Spleen (tissue), 11 donors: ENCODE data around the gene CPSF3. TPM values are rescaled to one million over a fixed set of nuclear protein-coding genes. Genes with fewer than 3 reads are reported as not detected.
A peak's percentile ranks its signal among the peaks of the same experiment; 100 is the strongest.

ENCODE experiments used
- DNase-seq: peaks from one replicate; pipeline ENCODE4 v3.0.0-alpha.2; 2020
- H3K27ac ChIP-seq, 8 donors: fragments of 200-600 bp; sonication (generic) in 7 of 8; 1 replicate in 4 of 8; 2 replicates in 4 of 8; pipeline versions ENCODE4 v1.5.0 to v1.8.0; 2016 to 2021; ENCODE audit warnings: inconsistent platforms in 4 of 8, mild to moderate bottlenecking in 4 of 8, moderate library complexity in 1 of 8
- H3K27me3 ChIP-seq, 7 donors: fragments of 200-600 bp; sonication (generic) in 6 of 7; replicated peaks in 1 of 7; 1 replicate in 4 of 7; 2 replicates in 3 of 7; pipeline versions ENCODE4 v1.5.0 to v1.8.0; 2016 to 2021; ENCODE audit warnings: inconsistent platforms in 3 of 7, mild to moderate bottlenecking in 1 of 7
- H3K36me3 ChIP-seq, 6 donors: fragments of 200-600 bp; sonication (generic) in 5 of 6; 1 replicate in 4 of 6; 2 replicates in 2 of 6; pipeline versions ENCODE4 v1.5.0 to v1.8.0; 2016 to 2021; ENCODE audit warnings: inconsistent platforms in 2 of 6
- H3K4me1 ChIP-seq, 6 donors: fragments of 200-600 bp; sonication (generic) in 5 of 6; 1 replicate in 3 of 6; 2 replicates in 3 of 6; pipeline versions ENCODE4 v1.5.0 to v1.8.0; 2016 to 2021; ENCODE audit warnings: inconsistent platforms in 3 of 6
- H3K4me3 ChIP-seq, 8 donors: fragments of 200-600 bp; sonication (generic) in 7 of 8; 1 replicate in 4 of 8; 2 replicates in 4 of 8; pipeline versions ENCODE4 v1.5.0 to v1.8.0; 2016 to 2021; ENCODE audit warnings: inconsistent platforms in 4 of 8, mild to moderate bottlenecking in 4 of 8, moderate library complexity in 2 of 8
- H3K9me3 ChIP-seq, 8 donors: fragments of 200-600 bp; sonication (generic) in 7 of 8; 1 replicate in 4 of 8; 2 replicates in 4 of 8; pipeline versions ENCODE4 v1.5.0 to v1.8.0; 2016 to 2021; ENCODE audit warnings: inconsistent platforms in 4 of 8
- POLR2A ChIP-seq, 3 donors: fragments of 450-650 bp; IDR thresholded peaks; one replicate each; pipeline ENCODE4 v1.5.1; 2017; ENCODE audit warnings: antibody characterized with exemption in 3 of 3, mild to moderate bottlenecking in 1 of 3
- POLR2AphosphoS5 ChIP-seq, 3 donors: sonication (generic); formaldehyde crosslinking; IDR thresholded peaks; one replicate each; pipeline ENCODE4 v1.5.1; 2017; ENCODE audit warnings: antibody characterized with exemption in 3 of 3
- WGBS, 5 donors: extraction: QIAGEN DNeasy Blood & Tissue Kit in 3 of 5; methylation state at CpG; one replicate each; pipeline versions ENCODE4 v1.1.5 to v1.1.7; 2013 to 2018; 5-methylcytosine and 5-hydroxymethylcytosine counted together
- intact Hi-C: fragments of 100-400 bp; cut with DNase I; formaldehyde crosslinking; loops from one replicate; pipeline ENCODE4 v1.15.0; 2023; ENCODE audit warnings: low total_unique reads
- polyA plus RNA-seq, 3 donors: library from polyadenylated mRNA; stranded (reverse); fragments of 200-250 nt; gene quantifications; one replicate each; pipeline ENCODE4 v1.2.1, GENCODE V29; 2013
- total RNA-seq, 7 donors: library from RNA; depleted of rRNA in 3 of 7; stranded (reverse); fragments of >200 nt in 3 of 7; fragmentation: NEBNext Ultra II Directional in 4 of 7; extraction: Animal tissue kit (Norgen Biotek cat#: 25700) in 4 of 7; gene quantifications; one replicate each; pipeline versions ENCODE4 v1.1.0 to v1.2.1, GENCODE V29; 2016 to 2021
- TF ChIP-seq, protein P1 (sequence below), 11 experiments: fragments of 200-600 bp in 7 of 11; fragments of 450-650 bp in 4 of 11; sonication (generic) in 4 of 11; IDR thresholded peaks in 8 of 11; conservative IDR thresholded peaks in 3 of 11; 1 replicate in 7 of 11; 2 replicates in 4 of 11; pipeline versions ENCODE4 v1.4.0 to v1.8.0; 2016 to 2021; ENCODE audit warnings: antibody characterized with exemption in 11 of 11, inconsistent platforms in 4 of 11, mild to moderate bottlenecking in 1 of 11
- donor health status: healthy with polysubstance abuse.
- donor health status: DM: no; HTN: no; CAD: no; lungs with moderate emphysema.
- donor health status: DM: no; HTN: no; CAD: no.
- donor health status: Bipolar disorder and iron deficiency.
- donor health status: healthy.
- donor health status: DM: no; HTN: no; CAD: no.
- donor health status: DM: yes; HTN: yes; CAD: no.

Gene CPSF3
- total and polyA plus RNA-seq, 10 donors: 18.9 to 35.8 (median 27.5) TPM

DNA sequence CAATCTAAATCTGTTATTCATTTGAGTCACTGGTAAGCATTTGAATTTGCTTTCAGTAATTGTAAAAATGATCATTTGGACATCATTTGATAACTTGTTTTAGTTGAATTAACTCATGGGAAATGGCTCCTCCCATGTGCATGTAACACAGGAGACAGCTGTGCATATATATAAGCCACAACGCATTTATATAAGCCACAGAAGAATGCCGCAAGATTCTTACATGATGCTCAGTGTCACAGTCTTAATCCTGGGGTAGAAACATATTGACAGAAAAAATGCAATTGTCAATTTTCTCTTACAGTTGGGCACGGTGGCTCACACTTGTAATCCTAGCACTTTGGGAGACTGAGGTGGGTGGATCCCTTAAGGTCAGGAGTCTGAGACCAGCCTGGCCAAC is 37.6 kb downstream of the CPSF3 start:
- Histone ChIP-seq H3K4me1 (peaks cover 0 to 9% (median 0%) of the 10 kb centered on the region in 6 donors), H3K9me3 (no peaks in the 10 kb centered on the region), H3K4me3 (no peak overlapping the region), H3K27ac (no peak overlapping the region), H3K36me3 (peaks cover 0 to 98% (median 33%) of the 10 kb centered on the region in 6 donors), H3K27me3 (no peaks in the 10 kb centered on the region)
- 91 to 97% (median 93%) methylated on average over 3 of the region's 3 CpGs for WGBS, 5 donors
- intact Hi-C loops: no loop called here
- TF ChIP-seq, protein P1, sequence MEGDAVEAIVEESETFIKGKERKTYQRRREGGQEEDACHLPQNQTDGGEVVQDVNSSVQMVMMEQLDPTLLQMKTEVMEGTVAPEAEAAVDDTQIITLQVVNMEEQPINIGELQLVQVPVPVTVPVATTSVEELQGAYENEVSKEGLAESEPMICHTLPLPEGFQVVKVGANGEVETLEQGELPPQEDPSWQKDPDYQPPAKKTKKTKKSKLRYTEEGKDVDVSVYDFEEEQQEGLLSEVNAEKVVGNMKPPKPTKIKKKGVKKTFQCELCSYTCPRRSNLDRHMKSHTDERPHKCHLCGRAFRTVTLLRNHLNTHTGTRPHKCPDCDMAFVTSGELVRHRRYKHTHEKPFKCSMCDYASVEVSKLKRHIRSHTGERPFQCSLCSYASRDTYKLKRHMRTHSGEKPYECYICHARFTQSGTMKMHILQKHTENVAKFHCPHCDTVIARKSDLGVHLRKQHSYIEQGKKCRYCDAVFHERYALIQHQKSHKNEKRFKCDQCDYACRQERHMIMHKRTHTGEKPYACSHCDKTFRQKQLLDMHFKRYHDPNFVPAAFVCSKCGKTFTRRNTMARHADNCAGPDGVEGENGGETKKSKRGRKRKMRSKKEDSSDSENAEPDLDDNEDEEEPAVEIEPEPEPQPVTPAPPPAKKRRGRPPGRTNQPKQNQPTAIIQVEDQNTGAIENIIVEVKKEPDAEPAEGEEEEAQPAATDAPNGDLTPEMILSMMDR (IDR thresholded peaks at IDR 0.05 in 8 of 11, conservative IDR thresholded peaks at IDR 0.05 in 3 of 11): no peak
- TF ChIP-seq POLR2A (IDR thresholded peaks at IDR 0.05) (no peak), POLR2AphosphoS5 (IDR thresholded peaks at IDR 0.05) (no peak)
- no peak for DNase-seq

DNA sequence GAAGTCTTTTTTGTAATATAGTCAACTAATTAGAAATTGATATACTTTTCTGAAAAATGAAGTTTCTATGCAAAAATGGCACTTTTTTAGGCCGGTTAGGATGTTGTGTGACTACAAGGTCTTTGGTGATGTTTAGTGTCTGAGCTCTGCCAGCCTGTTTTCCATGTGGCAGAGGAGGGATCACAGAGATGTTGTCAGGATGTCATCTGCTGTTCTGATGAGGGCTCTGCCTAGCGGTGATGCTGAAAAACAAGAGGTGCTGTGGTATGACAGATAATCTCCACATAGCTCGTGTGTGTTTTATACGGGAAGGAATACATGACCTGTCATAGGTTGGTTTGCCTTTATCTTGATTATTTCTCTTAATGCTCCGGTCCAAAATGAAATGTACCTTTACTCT is 38.9 kb downstream of the CPSF3 start:
- H3K27me3 ChIP-seq: no peaks in the 10 kb centered on the region
- peaks cover 0 to 9% (median 0%) of the 10 kb centered on the region in 6 donors for H3K4me1 ChIP-seq
- H3K36me3 ChIP-seq: peaks cover 0 to 91% (median 29%) of the 10 kb centered on the region in 6 donors
- no peak overlapping the region for H3K27ac ChIP-seq
- 76 to 95% (median 92%) methylated on average over 5 of the region's 5 CpGs for WGBS, 5 donors
- no peak for TF ChIP-seq POLR2AphosphoS5 (IDR thresholded peaks at IDR 0.05)
- no peak for TF ChIP-seq POLR2A (IDR thresholded peaks at IDR 0.05)
- TF ChIP-seq, protein P1 (IDR thresholded peaks at IDR 0.05 in 8 of 11, conservative IDR thresholded peaks at IDR 0.05 in 3 of 11): no peak
- DNase-seq: no peak
- intact Hi-C loops: no loop called here
- H3K9me3 ChIP-seq: no peaks in the 10 kb centered on the region
- no peak overlapping the region for H3K4me3 ChIP-seq

GRCh38 chr2:9462886-9463697 is 39.6 kb downstream of the CPSF3 start:
- no peak for DNase-seq

GRCh38 chr2:9463698-9464034 is 40.2 kb downstream of the CPSF3 start:
- peaks cover 3 to 91% (median 30%) of the 10 kb centered on the region in 6 donors for H3K36me3 ChIP-seq
- TF ChIP-seq, protein P1 (IDR thresholded peaks at IDR 0.05 in 8 of 11, conservative IDR thresholded peaks at IDR 0.05 in 3 of 11): no peak
- TF ChIP-seq POLR2A (IDR thresholded peaks at IDR 0.05) (no peak), POLR2AphosphoS5 (IDR thresholded peaks at IDR 0.05) (no peak)
- no peaks in the 10 kb centered on the region for H3K27me3 ChIP-seq
- WGBS, 5 donors: 38 to 77% (median 51%) methylated on average over 7 of the region's 7 CpGs
- H3K4me3 ChIP-seq: no peak overlapping the region
- H3K4me1 ChIP-seq: peaks cover 0 to 9% (median 0%) of the 10 kb centered on the region in 6 donors
- H3K9me3 ChIP-seq: no peaks in the 10 kb centered on the region
- peak overlapping the region in 1 of 8 donors; percentile 32 for H3K27ac ChIP-seq
- DNase-seq: no peak
- intact Hi-C loops: no loop called here

More at GRCh38 chr2:9462886-9463697, 39.6 kb downstream of the CPSF3 start:
- Histone ChIP-seq H3K36me3 (peaks cover 3 to 91% (median 31%) of the 10 kb centered on the region in 6 donors), H3K4me1 (peaks cover 0 to 9% (median 0%) of the 10 kb centered on the region in 6 donors), H3K27me3 (no peaks in the 10 kb centered on the region), H3K9me3 (no peaks in the 10 kb centered on the region), H3K27ac (peak overlapping the region in 1 of 8 donors; percentile 32), H3K4me3 (no peak overlapping the region)
- TF ChIP-seq POLR2AphosphoS5 (IDR thresholded peaks at IDR 0.05): no peak
- TF ChIP-seq, protein P1 (IDR thresholded peaks at IDR 0.05 in 8 of 11, conservative IDR thresholded peaks at IDR 0.05 in 3 of 11): no peak
- TF ChIP-seq POLR2A (IDR thresholded peaks at IDR 0.05): no peak
- WGBS, 5 donors: 74 to 91% (median 82%) methylated on average over 6 of the region's 6 CpGs
- intact Hi-C loops: no loop called here
